Stimulated activated CD8-positive, alpha-beta memory T cell treated with anti-CD3 and anti-CD28 coated beads, Interleukin-15, amount 100 ng/mL, for 1 hour (primary cell): ENCODE data around the gene PLK1.
A peak's percentile ranks its signal among the peaks of the same experiment; 100 is the strongest.
"Not testable (repeated sequence)": the region's sequence is repeated elsewhere in the genome, so short reads cannot be mapped to it uniquely, and the experiment has no call there.

Experiments used
- DNase-seq: peaks from one replicate; pipeline ENCODE4 v3.0.0-alpha.2; 2020; ENCODE audit warnings: low read depth

The PLK1 gene

GRCh38 chr16:23678430-23679273, at the start of gene PLK1:
Gene PLK1 (plus strand): TSS chr16:23678889. CDS start chr16:23678933, 44 bp downstream.
- peak; percentile 37 for DNase-seq

GRCh38 chr16:23629516-23629915, 49.2 kb upstream of the PLK1 start:
- DNase-seq, result no peak

- not testable (repeated sequence) for DNase-seq
Measured at GRCh38 chr16:23631874-23632273, 46.8 kb upstream of the PLK1 start.

DNA sequence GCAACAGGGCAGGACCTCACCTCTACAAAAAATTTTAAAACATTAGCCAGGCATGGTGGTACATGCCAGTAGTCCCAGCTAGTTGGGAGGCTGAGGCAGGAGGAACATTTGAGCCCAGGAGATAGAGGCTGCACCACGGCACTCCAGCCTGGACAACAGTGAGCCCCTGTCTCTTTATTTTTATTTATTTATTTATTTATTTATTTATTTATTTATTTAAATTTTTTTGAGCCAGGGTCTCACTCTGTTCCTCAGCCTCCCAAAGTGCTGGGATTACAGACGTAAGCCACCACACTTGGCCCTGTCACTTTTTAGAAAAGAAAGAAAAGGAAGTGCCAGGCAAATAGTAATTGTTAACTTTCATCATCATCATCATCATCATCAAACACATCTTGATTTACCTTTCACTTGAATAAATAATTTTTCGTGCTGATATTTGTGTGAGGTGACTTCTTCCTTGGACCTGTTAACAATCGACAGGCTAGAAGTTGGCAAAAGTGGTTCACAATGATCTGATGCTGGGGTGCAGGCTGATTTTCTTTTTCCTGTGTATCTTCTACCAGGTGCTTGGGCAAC, 44.1 kb upstream of the PLK1 start:
- DNase-seq, result no peak

- no peak for DNase-seq
Measured at GRCh38 chr16:23635958-23636357, 42.7 kb upstream of the PLK1 start.

GRCh38 chr16:23640615-23640930, 38.1 kb upstream of the PLK1 start:
- DNase-seq, result no peak

DNA sequence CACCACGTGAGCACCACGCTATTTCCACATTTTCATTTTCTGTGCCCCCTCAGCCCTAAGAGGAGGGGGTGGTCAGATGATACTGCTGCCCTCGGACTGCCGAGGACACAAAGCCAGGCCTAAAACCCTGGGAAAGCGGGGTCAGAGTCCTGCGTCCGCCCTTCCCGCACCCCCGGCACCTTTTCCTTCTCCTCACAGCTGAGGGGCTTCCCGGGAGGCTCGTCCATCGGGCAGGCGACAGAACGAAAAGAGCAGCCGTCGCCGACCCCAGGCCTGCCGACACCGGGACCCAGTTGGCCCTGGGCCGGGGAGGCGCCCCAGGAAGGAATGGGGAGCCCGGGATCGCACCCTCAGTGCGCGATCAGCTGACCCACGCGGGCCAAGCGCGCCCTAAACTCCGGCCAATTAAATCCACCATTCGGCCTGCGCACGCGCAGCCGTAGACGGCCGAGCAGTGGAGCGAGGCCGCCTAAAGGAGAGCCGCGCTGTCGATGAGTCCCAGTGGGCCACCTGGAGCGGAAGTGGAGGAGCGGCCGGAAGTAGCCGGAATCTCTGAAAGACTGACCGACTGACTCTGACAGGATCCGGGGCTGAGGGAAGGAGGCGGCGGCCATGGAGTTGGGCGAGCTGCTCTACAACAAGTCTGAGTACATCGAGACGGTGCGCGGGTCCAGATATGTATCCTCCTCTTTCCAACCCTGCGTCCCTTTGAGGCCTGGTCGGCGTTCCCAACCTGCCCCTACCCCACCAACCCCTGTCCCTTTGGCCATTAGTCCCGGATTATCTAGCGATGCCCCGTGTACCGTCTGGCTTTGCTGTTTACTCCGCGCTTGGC, 37.5 kb upstream of the PLK1 start, which contains the start of the genes DCTN5 and PALB2:
DCTN5 (plus strand) TSS at position 536 of the 835 bp plus-strand sequence; CDS start at position 613, 77 bp downstream.
PALB2 (minus strand) TSS at position 380 of the 835 bp plus-strand sequence; CDS start at position 227, 153 bp downstream.
- DNase-seq, result peak; percentile 64

- DNase-seq, result no peak
Measured at GRCh38 chr16:23642246-23642774, 36.4 kb upstream of the PLK1 start.

GRCh38 chr16:23650674-23651416, 27.8 kb upstream of the PLK1 start:
- DNase-seq, result no peak

DNA sequence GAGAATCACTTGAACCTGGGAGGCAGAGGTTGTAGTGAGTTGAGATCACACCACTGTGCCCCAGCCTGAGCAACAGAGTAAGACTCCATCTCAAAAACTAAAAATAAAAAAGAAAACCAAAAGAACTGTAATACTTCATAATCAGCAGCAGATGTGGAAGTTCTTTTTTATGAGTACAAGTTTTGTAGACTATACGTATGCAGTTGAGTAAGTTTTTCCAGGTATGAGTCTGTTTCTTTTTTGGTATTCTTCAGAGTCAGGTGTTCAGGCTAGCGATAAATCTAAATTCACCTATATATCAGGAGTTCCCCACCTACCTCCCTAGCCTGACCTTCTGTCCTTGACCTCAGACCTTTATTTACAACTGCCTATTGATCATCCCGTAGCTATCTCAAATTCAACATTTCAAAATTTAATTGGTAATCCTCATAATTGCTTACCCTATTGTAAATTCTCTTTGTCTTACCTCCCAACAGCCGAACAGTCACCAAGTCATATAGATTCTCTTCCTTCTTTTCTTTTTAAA, 26.7 kb upstream of the PLK1 start:
- no peak for DNase-seq

DNA sequence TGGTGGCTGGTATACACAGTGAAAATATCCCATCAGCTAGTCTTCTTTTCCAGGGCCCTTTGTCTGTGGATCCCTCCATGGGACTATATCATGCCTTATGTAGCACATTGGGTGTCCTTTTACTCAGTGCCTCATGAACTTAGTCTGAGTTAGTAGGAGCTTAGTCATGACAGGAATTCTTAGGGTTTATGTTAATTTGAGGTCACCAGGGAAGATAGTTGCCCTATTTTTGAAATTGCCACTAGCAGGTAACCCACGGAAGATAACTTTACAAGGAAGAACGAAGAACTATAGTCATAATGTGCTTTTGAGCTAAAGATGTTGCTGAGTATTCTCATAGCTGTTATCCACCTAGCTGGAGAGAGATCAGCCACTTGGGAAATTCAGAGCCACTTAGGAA, 14.8 kb upstream of the PLK1 start:
- no peak for DNase-seq

GRCh38 chr16:23666571-23667354, 11.9 kb upstream of the PLK1 start:
- no peak for DNase-seq

DNA sequence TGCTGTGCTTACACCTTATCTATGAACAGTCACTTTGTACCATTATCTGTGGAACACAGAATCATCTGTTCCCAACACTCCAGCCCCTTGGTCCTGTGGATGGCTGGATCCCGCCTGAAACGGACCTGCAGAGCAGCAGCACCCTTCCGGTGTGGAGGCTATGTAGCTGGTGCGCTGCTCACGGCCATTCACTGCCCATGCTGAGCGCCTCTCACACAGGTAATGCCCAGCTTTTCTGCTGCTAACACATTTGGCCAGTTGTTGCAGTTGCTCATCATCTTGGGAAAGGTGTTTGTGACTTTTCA, 11.4 kb upstream of the PLK1 start:
- DNase-seq, result no peak

DNA sequence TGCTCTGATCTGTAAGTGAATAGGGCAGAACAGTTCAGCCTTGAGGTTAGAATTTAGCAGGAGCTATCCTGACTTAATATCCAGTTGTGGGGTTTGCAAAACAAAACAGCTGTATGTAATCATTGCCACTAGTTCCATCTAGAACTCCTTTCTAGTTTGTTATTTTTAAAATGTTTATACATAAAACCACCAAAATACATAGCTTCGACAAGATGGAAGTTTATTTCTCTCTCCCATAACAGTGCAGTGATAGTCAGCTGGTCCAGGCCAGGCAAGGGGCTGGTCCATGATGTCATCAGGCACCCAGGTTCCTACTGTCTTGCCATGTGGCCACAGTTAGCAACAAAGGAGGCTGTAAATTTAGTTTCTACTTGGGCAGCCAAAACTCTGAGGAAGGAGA, 10.5 kb upstream of the PLK1 start:
- no peak for DNase-seq

GRCh38 chr16:23668873-23669272, 9.8 kb upstream of the PLK1 start:
- no peak for DNase-seq

DNA sequence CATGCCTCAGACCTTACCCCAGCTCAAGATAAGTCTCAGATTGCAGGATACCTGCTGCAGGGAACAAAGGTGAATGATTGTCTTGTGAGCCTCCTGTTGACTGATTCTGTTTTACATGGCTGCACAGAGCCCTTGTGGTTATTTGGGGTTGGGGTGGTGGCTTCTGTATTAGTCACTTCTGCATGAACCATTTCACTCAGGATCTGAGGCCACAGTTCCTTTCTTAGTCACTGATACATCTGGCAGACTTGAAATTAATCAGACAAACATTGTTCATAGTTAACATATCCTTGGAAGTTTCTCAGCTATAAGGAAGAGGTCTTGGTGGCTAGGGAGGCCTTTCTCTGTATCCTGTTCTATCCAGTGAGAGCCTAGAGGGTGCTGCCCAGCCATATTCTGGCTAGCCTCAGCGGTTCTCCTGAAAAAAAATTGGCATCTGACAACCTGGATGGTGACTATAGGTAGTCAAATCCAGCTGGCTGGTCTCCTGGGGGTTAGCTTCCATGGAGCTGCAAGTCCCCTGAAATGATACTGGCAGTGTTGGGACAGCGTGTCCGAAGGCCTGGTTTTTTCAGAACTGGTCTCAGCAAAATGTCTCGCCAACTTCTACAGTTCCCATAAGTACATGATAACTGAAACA, 8.4 kb upstream of the PLK1 start:
- no peak for DNase-seq

GRCh38 chr16:23673971-23674614, 4.6 kb upstream of the PLK1 start:
- no peak for DNase-seq

DNA sequence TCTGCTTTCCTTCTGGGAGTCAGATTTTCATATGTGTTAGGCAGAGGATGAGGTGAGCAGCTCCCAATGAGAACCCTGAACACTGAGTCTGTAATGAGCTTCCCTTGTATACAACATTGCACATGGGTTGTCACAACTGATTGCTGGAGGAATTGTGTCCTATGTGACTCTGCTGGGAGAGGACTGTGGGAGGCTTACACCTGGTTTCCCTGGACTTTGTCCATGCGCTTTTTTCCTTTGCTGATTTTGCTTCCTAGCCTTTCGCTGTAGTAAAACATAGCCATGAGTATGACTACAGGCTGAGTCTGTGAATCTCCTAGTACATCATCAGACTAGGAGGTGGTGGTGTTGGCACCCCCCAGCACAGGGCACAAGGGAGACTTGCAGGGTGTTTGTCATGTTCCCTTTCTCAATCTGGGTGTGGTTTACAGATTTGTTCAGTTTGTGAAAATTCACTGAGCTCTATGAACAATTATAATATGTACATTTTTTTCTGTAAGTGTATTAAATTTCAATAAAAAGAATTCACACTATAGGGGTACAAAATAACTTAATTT, 1.7 kb upstream of the PLK1 start:
- no peak for DNase-seq

DNA sequence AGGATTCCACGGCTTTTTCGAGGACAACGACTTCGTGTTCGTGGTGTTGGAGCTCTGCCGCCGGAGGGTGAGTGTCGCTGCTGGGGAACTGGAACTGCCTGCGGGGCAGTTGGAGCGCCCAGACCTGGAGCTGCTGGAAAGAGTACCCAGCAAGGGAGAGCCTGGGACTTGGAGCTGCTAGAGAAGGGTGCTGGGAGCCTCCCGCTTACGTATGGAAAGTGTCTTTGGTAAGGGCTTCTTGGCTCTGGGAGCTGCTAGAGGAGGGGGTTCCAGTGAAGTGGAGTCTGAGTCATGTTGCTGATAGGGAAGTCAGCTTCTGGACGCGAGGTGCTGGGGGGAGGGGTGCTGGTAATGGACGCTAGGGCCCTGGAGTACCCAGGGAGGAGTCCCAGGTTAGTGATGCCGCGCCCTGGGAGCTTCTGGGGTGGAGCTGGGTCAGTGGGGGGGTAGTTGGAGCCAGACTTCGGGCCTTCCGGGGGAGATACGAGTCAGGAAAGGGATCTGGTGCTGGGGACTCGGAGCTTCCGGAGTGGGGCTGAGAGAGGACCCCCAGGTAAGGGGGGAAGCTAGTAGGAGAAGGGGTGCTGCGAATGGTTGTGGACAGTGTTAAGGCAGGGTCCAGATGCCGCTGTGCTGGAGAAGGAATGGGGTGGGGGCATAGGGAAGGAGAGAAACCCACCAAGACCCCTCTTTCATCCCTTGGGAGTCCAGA, 741 bp downstream of the PLK1 start:
- no peak for DNase-seq
